HG02678 (cell line): ENCODE data around the gene BAHCC1.

Source experiments
- ATAC-seq: cut with Tn5 transposase; IDR thresholded peaks from one replicate; pipeline ENCODE4 v1.9.1; 2021; ENCODE audit warnings: mild to moderate bottlenecking, moderate library complexity; ENCODE audit not compliant: unreplicated experiment

The BAHCC1 gene

DNA sequence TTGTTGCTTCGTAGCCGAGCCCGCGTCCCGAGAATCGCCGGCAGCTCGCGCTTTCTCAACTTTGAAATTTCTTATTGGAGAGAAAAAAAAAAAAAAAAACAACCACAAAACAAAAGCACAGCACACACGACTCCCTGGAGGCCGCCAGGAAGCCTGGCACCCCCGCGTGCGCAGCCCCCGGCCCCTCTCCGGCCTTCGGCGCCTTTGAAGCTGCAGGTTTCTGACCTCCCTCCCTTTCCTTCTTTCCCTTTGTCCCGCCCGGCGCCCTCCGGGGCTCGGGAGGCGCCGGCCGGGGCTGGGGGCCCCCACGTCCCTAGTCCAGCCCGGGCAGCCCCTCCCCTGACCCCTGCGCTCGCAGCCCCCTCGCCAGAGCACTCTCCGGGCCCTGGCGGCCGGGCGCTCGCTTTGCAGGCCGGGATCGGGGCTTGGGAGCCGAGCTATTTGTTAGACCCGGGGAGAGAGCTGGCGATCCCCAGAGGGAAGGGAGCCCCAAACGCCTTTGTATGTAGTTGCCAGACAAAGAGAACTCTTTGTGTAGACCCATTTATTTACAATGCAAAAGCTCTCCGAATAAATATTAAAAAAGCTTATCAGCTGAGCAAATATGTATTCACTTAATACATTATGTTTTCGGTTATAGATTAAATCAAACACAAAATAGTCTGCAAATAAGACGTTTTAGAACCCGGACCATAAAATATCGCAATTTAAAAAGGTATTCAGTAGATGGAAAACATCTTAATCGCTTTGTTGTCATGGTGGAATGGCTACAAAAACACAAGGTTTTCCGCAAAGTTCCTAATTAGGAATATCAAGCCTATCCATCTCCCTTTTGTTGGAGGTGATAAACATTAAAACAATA, 2.3 kb downstream of the BAHCC1 start:
- ATAC-seq = no peak

DNA sequence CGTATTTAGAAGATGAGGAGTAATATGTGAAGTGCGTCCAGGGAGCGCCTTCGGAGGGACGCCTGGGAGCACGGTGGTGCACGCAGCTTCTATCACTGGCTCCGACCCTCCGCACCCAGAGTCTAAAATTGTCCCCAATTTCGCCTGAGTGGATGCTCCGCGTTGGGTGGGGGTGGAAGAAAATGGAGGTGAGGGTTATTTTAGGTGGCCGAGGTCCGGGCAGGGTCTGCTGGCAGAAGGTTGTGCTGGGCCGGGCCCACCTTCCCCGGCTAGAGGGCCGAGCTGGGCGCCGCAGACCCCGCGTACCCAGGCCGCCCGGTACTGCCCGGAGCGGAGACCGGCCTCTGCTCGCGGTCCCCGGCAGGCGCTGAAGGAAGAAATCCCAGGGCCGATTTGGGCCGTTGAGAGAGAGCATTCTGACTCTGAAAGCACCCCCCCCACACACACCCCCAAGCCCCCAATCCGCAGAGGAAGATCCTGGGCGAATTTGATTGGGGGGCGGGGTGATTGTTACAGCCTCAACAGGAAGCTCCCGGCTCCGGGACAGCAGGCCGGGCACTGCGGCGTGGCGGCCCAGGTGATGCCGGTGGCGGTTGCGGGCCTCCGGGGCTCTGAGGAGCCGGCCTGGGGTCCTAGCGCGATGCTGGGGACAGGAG, 3.0 kb downstream of the BAHCC1 start:
- no peak for ATAC-seq

DNA sequence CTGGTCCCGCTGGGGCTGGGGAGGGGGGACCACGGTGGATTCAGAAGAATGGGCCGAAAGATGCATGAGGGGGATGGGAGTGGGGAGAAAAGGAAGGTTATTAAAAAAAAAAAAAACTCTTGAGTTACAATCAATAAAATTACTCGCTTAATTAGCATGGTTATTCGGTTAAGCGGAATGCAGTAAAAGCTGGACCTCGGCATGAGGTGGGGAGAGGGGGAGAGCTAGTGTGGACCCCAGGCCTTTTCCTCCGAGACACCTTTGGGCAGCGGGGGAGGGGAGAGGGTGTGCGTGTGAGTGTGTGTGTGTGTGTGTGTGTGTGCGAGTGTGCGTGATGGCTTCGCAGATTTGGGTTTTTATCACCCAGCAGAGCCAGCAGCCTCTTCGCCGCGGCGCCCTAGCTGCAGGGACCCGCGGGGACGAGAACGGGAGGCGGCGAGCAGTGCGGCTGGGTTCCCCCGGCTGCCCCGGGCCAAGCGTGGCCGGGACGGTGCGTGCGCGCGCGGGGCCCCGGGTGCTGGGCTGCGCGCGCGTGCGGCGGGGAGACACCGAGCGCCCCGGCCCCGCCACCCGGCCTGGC, 3.7 kb downstream of the BAHCC1 start:
- ATAC-seq = no peak

DNA sequence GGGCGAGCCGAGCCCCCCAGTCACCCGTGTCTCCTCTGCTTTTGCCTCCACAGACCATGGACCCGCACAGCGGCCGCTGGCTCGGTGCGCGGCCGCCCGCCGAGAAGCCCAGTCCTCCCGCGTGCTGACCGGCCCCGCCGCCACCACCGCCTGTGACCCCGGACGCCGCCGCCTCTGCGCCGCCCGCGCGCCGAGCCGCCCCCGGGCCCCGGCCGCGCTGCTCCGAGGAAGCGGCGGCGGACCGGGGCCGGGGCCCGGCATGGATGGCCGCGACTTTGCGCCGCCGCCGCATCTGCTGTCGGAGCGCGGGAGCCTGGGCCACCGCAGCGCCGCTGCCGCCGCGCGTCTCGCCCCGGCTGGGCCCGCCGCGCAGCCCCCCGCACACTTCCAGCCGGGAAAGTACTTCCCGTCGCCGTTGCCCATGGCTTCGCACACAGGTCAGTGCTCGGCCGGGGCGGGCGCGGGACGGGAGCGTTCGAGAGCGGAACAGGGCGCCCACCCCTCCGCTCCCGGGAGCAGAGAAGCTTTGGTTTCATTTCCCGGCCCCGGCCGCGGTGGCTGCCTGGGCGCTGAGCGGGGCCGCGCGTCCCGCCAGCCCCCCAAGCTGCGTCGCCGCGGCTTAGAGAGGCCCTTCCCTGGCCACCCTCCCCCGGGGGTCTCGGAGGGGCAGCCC, 4.4 kb downstream of the BAHCC1 start:
- no peak for ATAC-seq

DNA sequence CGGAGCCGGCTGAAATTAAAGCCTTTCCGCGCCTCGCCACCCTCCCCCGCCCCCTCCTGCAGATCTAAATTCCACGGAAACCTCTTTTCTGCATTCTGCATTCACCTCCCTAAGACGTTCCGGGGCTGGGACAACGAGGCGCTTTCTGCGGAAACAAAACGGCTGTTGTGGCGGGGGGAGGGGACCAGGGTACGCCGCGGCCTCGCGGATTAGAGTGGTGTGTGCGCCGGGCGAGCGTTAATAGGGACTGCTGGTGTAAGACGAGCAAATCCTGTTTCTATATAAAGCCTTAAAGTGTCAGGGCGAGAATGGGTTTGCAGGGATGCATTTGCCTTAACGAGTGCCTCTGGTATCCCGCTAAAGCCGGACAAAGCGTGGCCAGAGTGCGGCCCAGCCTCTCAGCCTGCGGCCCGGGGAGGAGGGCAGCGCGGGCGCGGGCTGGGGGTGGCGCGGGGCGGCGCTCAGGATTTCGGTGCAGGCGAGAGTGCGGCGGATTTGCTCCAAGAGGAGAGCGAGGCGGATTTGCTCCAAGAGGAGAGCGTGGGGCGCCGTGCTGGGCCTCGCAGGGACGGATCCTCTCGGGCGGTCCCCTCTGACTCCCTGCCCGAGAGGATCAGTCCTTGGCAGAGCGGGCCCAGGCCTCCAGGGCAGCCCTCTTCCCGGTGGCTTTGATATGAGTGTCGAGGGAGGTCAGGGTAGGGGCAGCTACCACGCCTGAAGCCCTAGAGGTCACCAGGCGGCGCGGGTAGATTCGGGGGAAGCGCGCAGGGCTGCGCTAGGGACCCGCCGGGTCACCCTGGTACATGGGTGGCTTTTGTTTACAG, 5.1 kb downstream of the BAHCC1 start:
- no peak for ATAC-seq

DNA sequence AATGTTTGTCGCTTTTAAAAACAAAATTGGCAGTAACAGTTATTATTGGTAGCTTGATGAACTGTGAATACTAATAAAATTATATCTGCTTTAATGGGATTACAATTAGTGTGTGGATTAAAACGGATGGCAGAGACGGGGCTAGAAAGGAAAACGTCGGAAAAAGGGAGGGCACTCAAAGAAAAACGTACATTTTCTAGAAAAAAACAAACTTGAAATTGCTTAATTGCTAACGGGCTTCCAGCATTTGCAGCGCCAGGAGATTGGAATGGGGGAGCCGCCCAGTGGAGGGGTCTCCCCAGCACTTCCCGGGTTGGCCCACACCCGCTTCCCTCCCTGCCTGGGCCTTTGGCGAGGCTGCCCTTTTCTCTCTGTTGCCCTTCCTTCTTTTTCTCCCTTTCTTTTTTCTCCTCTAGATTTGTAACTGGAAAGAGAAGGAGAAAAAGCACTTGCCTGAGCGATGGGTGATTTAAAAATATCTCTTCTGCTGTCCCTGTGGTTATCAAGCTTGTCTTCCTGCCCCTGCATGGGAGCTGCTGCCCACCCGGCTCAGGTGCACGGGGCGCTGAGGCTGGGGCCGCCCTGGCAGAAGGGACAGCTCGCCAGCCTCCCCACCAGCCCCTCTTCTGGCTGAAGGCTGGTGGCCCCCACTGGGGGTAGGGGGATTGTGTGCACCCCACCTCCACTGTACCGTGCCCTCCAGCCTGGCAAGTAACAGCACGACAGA, 5.9 kb downstream of the BAHCC1 start:
- ATAC-seq = no peak

DNA sequence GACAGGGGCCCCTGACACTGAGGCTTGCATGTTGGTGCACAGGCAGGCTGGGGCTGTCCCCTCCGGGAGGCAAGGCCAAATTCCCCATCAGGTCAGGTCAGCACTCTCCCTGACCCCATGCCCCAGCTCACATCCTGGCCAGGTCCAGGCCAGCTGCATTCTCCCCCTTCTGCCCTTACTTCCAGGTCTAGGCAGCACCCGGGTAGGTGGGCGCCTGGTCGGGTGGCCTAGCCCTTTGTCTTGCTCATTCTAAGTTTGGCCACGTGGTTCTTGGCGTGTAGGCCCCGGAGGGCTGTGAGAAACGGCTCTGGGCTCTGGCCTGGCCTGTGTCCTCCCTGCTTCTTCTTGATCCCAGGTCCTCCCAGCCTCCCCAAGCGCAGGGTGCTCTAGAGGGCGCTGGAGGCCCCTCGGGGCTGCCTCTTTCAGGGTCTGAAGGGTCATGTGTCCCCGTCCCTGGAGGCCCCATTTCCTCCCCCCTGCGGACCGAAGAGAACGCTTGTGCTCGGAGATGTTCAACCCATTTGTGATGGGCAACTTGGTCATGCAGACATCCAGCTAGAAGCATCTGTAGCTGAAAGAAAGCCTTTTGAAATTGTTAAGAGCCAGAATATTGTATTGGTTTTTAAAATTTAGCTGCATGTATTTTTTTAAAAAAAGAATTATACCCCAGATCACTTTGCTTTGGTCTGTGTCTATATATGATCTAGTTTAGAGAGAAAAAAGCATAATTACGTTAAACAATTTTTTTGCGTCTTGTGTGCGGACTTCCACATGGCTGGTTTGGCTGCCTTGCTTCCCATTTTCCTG, 6.7 kb downstream of the BAHCC1 start:
- no peak for ATAC-seq

DNA sequence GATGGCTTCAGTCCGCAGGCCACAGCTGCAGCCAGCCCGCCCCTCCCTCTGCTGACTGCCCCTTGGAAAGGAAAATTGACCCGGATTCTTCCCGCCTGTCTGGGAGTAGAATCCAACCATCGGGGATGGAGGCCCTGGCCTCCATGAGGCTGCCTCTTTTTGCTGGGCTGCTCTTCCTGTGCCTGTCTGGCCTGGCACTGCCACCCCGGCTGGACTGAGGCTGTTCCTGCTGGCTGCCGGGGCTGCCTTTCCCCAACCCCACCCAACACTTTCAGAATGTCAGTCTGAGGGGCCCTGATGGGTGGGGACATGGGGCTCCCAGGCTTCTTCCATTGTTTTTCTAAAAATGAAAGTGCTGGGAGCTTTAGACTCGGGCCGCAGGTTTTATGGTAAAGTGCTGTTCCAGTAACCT, 7.3 kb downstream of the BAHCC1 start:
- ATAC-seq = no peak

DNA sequence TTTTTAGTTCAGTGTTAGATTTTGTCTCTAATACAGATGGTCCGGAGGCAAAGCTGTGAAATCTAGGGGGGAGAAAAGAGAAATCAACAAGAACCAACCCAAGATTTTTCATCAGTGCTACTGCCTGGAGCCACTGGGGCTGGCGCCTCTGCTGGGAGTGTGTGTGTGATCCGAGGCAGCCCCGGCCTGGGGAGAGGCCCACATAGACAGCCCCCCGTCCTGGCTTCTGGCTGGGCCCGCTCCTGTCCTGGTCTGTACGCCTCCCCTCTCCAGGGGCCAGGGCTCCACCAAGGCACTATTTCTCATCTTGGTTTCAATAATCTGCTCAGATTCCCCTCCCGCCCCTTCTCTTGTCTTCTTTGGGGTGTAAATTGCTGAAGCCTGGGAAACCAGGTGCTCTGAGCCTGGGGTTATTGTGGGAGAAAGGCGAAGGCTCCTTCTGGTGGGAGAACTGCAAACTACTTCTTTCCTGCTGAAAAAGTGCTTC, 7.8 kb downstream of the BAHCC1 start:
- no peak for ATAC-seq

DNA sequence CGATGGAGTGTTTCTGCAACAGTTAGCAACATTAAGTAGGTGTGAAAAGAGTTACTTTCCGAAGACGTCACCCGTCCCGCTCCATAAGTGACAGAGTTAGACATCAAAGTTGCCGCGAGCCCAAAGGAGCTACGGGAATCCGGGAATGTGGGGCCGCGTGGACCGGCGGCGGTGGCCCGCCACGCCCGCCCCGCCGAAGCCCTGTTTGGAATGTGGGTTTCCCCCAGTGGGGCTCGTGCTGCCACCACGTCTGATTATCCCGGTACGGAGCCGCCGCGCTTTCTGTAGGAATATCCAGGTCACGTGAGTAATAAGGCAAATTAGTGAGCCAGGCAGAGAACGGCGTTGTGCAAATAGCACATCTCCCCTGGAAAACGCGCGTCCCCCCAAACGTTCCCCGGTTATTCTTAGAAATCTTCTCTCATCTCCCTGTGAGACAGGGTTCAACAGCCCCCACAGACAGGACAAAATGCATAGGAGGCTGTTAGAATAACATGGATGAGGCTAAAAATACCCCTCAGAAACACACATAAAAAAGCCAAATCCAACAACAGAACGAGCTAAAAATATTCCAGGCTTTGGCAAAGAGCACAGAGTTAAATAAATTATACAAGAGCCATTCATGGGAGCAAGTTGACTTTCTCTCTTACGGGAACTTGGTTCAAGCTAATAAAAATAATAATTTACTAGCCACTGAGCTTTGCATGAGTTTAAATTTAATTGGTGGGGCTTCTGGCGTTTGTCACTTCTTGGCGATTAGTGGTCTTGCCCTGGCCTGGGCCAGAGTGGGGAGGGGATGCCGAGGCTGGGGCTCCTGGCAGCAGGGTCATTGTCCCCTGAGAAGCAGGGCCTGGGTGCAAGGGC, 8.6 kb downstream of the BAHCC1 start:
- no peak for ATAC-seq

DNA sequence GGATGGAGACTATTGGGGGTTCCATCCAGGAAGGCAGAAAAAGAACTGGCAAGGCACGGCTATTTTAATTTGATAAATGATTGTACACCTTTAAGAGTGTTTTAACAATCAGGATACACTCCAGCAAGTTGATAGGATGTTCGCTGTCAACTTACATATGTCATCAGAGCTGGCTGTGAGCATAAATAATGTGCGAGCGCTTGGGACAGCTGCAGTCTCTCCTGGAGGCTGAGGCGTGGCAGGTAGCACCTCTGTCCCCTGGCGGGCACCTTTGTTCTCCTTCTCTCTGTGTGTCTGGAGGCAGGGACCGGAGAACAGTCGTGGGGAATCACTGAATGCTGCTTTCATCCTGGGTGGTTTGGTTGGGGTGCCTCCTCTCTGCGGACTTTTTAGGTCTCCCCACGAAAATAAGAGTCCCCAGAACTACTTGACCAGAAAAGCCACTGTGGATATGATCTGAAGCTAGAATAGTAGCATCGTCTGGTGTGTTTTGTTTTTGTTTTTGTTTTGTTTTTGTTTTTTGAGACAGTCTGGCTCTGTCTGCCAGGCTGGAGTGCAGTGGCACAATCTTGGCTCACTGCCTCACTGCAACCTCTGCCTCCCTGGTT, 9.4 kb downstream of the BAHCC1 start:
- ATAC-seq = no peak

DNA sequence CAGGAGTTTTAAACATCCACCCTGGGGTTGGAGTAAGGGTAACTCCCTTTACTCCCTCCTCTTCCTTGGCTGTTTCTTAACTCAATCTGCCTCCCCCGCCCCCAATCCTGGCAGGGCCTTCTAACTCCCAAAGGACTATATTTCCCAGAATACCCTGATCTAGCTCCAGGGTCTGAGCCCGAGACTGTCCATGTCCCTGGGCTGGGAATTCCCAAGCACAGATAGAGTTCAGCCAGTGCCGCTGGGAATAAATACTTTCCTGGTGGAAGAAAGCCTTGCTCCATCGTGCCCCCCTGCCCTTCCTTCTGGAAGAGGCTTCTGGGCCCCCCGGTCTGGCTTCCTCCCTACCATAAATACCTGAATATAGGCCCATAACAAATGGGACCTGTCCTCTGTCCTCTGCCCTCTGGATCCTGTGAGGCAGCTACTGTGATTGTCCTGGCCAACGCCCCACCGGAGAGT, 10.2 kb downstream of the BAHCC1 start:
- ATAC-seq = no peak

DNA sequence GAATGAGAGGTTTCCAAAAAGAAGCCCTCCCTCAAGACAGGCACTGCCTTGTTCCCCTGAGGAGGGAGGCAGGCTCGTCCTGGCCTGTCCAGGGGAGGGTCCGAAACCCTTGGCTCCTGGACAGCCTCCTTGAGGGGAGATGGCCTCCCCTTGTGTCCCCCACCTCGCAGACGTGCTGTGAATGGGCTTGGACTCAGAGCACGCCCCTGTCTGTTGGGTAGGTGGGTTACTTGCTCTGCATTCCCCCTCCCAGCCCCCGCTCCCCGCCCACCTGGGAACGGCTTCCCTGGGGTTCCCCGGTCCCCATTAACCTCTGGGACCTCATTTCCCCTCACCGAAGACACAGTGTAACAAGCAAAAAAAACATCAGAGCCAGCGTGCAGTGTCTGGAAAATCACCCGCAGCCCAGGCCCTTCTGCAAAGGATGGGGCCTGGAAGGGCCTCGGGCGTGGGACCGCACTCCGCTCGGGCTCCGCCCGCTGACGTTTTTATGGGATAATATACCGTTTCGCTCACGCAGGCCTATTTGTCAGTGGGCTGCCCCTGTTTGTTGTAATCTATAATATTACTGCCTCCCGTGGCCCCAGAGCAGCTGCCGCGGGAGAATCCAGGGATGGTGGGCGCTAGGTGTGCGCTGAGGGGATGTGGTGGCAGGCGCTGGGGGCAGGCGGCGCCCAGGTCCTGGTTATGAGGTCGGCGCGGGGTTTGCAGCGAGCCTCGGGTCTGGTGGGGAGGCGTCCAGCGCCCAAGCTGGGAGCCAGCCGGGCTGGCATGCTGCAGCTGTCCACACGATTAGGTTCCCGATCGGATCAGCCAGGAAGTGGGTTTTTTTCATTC, 11.1 kb downstream of the BAHCC1 start:
- ATAC-seq = no peak

DNA sequence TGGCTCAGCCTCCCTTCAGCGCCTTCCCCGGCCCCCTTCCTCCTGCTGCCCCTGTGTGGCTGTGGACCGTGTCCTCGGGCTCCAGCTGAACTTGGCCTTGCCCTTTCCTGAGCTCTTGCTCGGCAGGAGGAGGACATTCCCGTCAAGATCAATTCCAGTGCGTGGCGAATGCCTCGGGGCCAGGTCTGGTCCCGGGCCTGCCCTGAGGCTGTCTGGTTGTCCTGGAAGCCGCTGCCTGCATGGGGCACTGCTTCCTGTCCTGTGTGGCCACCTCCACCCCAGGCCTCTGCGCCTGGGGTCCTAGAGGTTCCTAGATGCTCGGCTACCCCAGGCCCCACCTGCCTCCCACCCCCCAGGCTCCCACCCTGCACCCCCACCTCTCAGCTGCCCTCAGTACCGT, 12.8 kb downstream of the BAHCC1 start:
- ATAC-seq = no peak

DNA sequence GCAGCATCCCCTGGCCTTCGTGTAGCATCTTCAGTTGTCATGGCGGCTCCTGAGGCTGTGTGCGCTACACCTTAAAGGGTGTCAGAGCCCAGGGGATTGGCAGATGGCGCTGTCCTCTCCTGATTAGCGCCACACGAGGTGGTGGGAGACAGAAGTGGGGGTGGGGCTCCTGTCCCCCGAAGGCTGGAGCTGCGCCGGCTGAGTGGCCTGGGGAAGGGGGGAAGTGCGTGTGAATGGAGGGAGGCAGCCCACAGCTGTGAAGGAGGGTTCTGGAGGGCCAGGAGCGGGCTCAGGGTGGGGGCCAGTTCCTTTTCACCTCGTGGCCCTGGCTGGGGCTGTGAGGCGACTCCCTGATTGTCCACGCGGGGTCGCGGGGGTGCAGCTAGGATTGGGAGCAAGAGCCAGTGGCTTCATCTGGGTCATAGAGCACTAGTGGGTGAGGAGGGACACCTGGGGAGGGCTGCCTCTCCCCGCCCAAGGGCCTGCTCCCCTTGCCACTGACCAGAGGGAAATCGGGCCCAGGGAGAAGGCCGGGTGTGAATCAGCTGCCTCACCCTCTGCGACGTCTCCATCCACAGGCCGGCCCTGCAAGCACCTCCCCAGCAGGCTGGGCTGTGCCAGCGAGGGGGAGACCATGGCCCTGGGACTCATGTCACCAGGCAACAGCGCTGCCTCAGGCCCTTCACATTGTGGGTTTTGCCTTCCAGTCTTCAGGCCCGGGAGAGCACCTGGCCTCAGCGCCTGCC, 14.1 kb downstream of the BAHCC1 start:
- no peak for ATAC-seq

DNA sequence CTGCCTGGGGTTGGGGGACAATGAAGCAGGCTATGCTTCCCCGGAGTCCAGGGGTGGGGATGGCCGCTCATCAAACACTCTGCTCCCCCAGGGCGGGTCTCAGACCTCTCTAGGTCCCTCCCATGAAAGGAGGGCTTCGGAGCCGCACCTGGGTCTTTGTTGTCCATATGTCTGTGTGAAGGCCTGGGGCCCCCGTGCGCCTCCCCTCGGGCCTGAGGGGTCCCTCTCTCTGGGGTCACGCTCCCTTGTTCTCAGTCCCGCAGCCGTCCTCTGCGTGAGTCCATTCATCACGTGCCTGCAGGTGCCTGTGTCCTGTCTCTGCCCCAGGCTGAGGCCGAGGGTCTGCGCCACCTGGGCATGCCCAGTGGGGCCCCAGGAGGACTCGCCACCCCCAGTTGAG, 15.6 kb downstream of the BAHCC1 start:
- no peak for ATAC-seq
